ENCODE data around the gene ITGA2. TPM values are rescaled to one million over a fixed set of nuclear protein-coding genes. Genes with fewer than 3 reads are reported as not detected.

The ITGA2 gene
- total and polyA plus RNA-seq, 4 donors, result 2.0 to 36.1 (median 19.2) TPM

DNA sequence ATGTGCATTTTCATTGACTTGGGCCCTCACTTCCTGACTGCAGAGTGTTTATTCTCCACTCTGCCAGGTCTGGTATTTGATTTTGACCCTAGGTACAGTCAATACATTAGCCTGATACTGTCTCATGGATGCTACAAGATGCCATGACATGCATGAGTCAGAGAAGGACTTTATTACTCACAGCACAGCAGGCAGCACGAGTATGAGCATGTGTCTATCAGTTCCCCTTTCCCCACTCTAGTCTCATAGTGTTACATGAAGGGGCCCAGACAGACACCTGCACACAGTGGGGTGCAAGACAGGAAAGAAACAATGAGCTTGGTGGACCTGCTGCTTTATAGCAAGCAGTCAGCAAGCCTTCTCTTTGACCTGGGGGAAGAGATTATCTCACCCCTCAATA lies 19.6 kb downstream of the ITGA2 start:
- peaks cover 0 to 1% (median 0%) of the 10 kb centered on the region in 4 donors for H3K36me3 ChIP-seq (ENCODE audit: control insufficient read depth in 4 of 4, insufficient read depth in 4 of 4, low read length in 4 of 4)
- H3K9me3 ChIP-seq (ENCODE audit: control insufficient read depth in 4 of 4, insufficient read depth in 3 of 4, low read length in 3 of 4), result no peaks in the 10 kb centered on the region
- no peak overlapping the region for H3K9ac ChIP-seq (ENCODE audit: insufficient read depth in 1 of 2, low read length in 2 of 2)
- no peak overlapping the region for H3K27ac ChIP-seq (ENCODE audit: low read depth in 1 of 2, low read length in 1 of 2)
- 34 to 40% methylated on average over 1 of the region's 1 CpG for WGBS, 2 donors
- H3K27me3 ChIP-seq (ENCODE audit: control insufficient read depth in 3 of 3, insufficient read depth in 3 of 3, low read length in 2 of 3), result no peaks in the 10 kb centered on the region
- TF ChIP-seq, protein P1, sequence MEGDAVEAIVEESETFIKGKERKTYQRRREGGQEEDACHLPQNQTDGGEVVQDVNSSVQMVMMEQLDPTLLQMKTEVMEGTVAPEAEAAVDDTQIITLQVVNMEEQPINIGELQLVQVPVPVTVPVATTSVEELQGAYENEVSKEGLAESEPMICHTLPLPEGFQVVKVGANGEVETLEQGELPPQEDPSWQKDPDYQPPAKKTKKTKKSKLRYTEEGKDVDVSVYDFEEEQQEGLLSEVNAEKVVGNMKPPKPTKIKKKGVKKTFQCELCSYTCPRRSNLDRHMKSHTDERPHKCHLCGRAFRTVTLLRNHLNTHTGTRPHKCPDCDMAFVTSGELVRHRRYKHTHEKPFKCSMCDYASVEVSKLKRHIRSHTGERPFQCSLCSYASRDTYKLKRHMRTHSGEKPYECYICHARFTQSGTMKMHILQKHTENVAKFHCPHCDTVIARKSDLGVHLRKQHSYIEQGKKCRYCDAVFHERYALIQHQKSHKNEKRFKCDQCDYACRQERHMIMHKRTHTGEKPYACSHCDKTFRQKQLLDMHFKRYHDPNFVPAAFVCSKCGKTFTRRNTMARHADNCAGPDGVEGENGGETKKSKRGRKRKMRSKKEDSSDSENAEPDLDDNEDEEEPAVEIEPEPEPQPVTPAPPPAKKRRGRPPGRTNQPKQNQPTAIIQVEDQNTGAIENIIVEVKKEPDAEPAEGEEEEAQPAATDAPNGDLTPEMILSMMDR (IDR thresholded peaks at IDR 0.05; ENCODE audit: control extremely low read depth, extremely low read depth), result no peak
- H3K4me3 ChIP-seq, result no peak overlapping the region
- ATAC-seq (ENCODE audit: insufficient read depth, low FRiP score), result no peak
- peaks cover 0 to 7% (median 0%) of the 10 kb centered on the region in 5 donors for H3K4me1 ChIP-seq (ENCODE audit: control insufficient read depth in 5 of 5, insufficient read depth in 5 of 5, low read length in 5 of 5)
- DNase-seq, result no peak

DNA sequence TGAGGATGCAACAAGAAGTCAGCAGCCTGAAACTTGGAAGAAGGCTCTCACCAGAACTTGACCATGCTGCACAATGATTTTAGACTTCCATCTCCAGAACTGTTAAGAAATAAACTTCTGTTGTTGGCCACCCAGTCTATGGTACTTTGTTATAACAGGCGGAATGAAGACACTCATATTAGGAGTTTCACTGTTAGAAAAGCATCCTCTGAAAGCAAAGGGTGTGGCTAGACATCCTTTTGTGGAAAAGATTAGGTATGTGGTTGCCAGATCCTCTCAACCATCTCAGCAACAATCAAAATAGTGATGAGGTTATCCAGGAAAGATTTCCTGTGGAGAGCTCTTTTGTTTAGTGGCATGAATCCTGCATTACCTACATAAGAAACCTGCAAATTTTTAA lies 20.7 kb downstream of the ITGA2 start:
- peaks cover 0 to 6% (median 0%) of the 10 kb centered on the region in 5 donors for H3K4me1 ChIP-seq (ENCODE audit: control insufficient read depth in 5 of 5, insufficient read depth in 5 of 5, low read length in 5 of 5)
- H3K27me3 ChIP-seq (ENCODE audit: control insufficient read depth in 3 of 3, insufficient read depth in 3 of 3, low read length in 2 of 3), result no peaks in the 10 kb centered on the region
- no peak for ATAC-seq (ENCODE audit: insufficient read depth, low FRiP score)
- no peak for DNase-seq
- TF ChIP-seq, protein P1 (IDR thresholded peaks at IDR 0.05; ENCODE audit: control extremely low read depth, extremely low read depth), result no peak
- peaks cover 0 to 1% (median 0%) of the 10 kb centered on the region in 4 donors for H3K36me3 ChIP-seq (ENCODE audit: control insufficient read depth in 4 of 4, insufficient read depth in 4 of 4, low read length in 4 of 4)
- 90 to 92% methylated on average over 1 of the region's 1 CpG for WGBS, 2 donors
- no peak overlapping the region for H3K4me3 ChIP-seq
- H3K9me3 ChIP-seq (ENCODE audit: control insufficient read depth in 4 of 4, insufficient read depth in 3 of 4, low read length in 3 of 4), result no peaks in the 10 kb centered on the region
- H3K27ac ChIP-seq (ENCODE audit: low read depth in 1 of 2, low read length in 1 of 2), result no peak overlapping the region
- no peak overlapping the region for H3K9ac ChIP-seq (ENCODE audit: insufficient read depth in 1 of 2, low read length in 2 of 2)

DNA sequence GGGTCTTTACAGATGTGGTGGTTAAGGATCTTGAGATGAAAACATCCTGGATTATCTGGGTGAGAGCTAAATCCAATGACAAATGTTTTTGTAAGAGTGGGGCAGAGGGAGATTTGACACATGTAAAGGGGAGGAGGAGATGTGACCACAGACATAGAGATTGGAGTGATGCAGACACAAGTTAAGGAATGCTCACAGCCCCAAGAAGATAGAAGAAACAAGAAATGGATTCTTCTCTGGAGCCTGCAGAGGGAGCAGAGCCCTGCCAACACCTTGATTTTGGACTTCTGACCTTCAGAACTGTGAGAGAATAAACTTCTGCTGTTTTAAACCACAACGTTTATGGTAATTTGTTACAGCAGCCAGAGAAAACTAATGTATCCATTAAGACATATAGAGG lies 21.7 kb downstream of the ITGA2 start:
- no peaks in the 10 kb centered on the region for H3K27me3 ChIP-seq (ENCODE audit: control insufficient read depth in 3 of 3, insufficient read depth in 3 of 3, low read length in 2 of 3)
- no peak overlapping the region for H3K27ac ChIP-seq (ENCODE audit: low read depth in 1 of 2, low read length in 1 of 2)
- WGBS, 2 donors, result 38 to 57% methylated on average over 1 of the region's 1 CpG
- TF ChIP-seq, protein P1 (IDR thresholded peaks at IDR 0.05; ENCODE audit: control extremely low read depth, extremely low read depth), result no peak
- H3K36me3 ChIP-seq (ENCODE audit: control insufficient read depth in 4 of 4, insufficient read depth in 4 of 4, low read length in 4 of 4), result peaks cover 0 to under 1% (median 0%) of the 10 kb centered on the region in 4 donors
- DNase-seq, result no peak
- ATAC-seq (ENCODE audit: insufficient read depth, low FRiP score), result no peak
- no peak overlapping the region for H3K9ac ChIP-seq (ENCODE audit: insufficient read depth in 1 of 2, low read length in 2 of 2)
- peaks cover 0 to 2% (median 0%) of the 10 kb centered on the region in 5 donors for H3K4me1 ChIP-seq (ENCODE audit: control insufficient read depth in 5 of 5, insufficient read depth in 5 of 5, low read length in 5 of 5)
- no peak overlapping the region for H3K4me3 ChIP-seq
- H3K9me3 ChIP-seq (ENCODE audit: control insufficient read depth in 4 of 4, insufficient read depth in 3 of 4, low read length in 3 of 4), result no peaks in the 10 kb centered on the region

GRCh38 chr5:53011233-53011632 lies 22.1 kb downstream of the ITGA2 start:
- Histone ChIP-seq H3K9me3 (ENCODE audit: control insufficient read depth in 4 of 4, insufficient read depth in 3 of 4, low read length in 3 of 4) (no peaks in the 10 kb centered on the region), H3K4me1 (ENCODE audit: control insufficient read depth in 5 of 5, insufficient read depth in 5 of 5, low read length in 5 of 5) (peaks cover 0 to 2% (median 0%) of the 10 kb centered on the region in 5 donors), H3K27me3 (ENCODE audit: control insufficient read depth in 3 of 3, insufficient read depth in 3 of 3, low read length in 2 of 3) (no peaks in the 10 kb centered on the region), H3K9ac (ENCODE audit: insufficient read depth in 1 of 2, low read length in 2 of 2) (no peak overlapping the region), H3K27ac (ENCODE audit: low read depth in 1 of 2, low read length in 1 of 2) (no peak overlapping the region), H3K36me3 (ENCODE audit: control insufficient read depth in 4 of 4, insufficient read depth in 4 of 4, low read length in 4 of 4) (no peaks in the 10 kb centered on the region), H3K4me3 (no peak overlapping the region)
- WGBS, 2 donors, result 75 to 84% methylated on average over 1 of the region's 1 CpG
- DNase-seq, result no peak
- ATAC-seq (ENCODE audit: insufficient read depth, low FRiP score), result no peak
- TF ChIP-seq, protein P1 (IDR thresholded peaks at IDR 0.05; ENCODE audit: control extremely low read depth, extremely low read depth), result no peak
